ENCODE results near the gene ASPRV1. TPM values are rescaled to one million over a fixed set of nuclear protein-coding genes. Genes with fewer than 3 reads are reported as not detected.
A peak's percentile ranks its signal among the peaks of the same experiment; 100 is the strongest.

The ASPRV1 gene
- total RNA-seq, 2 donors from 2014 or later = 0.84 to 0.91 TPM

- Histone ChIP-seq H3K27ac (ENCODE audit: low read depth, low read length) (no peak overlapping the region), H3K27me3 (ENCODE audit: control insufficient read depth, insufficient read depth, low read length, poor library complexity, severe bottlenecking) (no peaks in the 10 kb centered on the region), H3K4me1 (ENCODE audit: control insufficient read depth, insufficient read depth, low read length) (no peaks in the 10 kb centered on the region), H3K4me3 (ENCODE audit: low read length) (no peak overlapping the region), H3K9me3 (ENCODE audit: control insufficient read depth, low read length) (no peaks in the 10 kb centered on the region), H3K36me3 (ENCODE audit: control insufficient read depth, insufficient read depth, low read length) (no peaks in the 10 kb centered on the region), H3K9ac (ENCODE audit: extremely low read depth, low read length, poor library complexity, severe bottlenecking) (no peak overlapping the region)
- 93 to 94% methylated on average over 12 to 16 of the region's 16 CpGs for WGBS, 2 experiments (ENCODE audit: insufficient coverage in 1 of 2, insufficient read length in 1 of 2)
- no peak overlapping the region for H3K27ac Mint-ChIP-seq
- no peaks in the 10 kb centered on the region for H3K36me3 Mint-ChIP-seq (ENCODE audit: low read depth)
- no peak overlapping the region for H3K4me3 Mint-ChIP-seq
- peaks cover 4% of the 10 kb centered on the region for H3K9me3 Mint-ChIP-seq
- peak; percentile 55 for DNase-seq
- peaks cover 2% of the 10 kb centered on the region for H3K27me3 Mint-ChIP-seq (ENCODE audit: insufficient read depth)
- TF ChIP-seq, protein P1, sequence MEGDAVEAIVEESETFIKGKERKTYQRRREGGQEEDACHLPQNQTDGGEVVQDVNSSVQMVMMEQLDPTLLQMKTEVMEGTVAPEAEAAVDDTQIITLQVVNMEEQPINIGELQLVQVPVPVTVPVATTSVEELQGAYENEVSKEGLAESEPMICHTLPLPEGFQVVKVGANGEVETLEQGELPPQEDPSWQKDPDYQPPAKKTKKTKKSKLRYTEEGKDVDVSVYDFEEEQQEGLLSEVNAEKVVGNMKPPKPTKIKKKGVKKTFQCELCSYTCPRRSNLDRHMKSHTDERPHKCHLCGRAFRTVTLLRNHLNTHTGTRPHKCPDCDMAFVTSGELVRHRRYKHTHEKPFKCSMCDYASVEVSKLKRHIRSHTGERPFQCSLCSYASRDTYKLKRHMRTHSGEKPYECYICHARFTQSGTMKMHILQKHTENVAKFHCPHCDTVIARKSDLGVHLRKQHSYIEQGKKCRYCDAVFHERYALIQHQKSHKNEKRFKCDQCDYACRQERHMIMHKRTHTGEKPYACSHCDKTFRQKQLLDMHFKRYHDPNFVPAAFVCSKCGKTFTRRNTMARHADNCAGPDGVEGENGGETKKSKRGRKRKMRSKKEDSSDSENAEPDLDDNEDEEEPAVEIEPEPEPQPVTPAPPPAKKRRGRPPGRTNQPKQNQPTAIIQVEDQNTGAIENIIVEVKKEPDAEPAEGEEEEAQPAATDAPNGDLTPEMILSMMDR (conservative IDR thresholded peaks at IDR 0.05) = no peak
- H3K4me1 Mint-ChIP-seq = no peaks in the 10 kb centered on the region
These were observed 7.9 kb upstream of the ASPRV1 start for GRCh38 chr2:69969126-69969983.

GRCh38 chr2:69968609-69969008 lies 7.2 kb upstream of the ASPRV1 start:
- no peaks in the 10 kb centered on the region for H3K4me1 ChIP-seq (ENCODE audit: control insufficient read depth, insufficient read depth, low read length)
- Mint-ChIP-seq H3K9me3 (peaks cover 4% of the 10 kb centered on the region), H3K4me1 (no peaks in the 10 kb centered on the region), H3K36me3 (ENCODE audit: low read depth) (no peaks in the 10 kb centered on the region), H3K4me3 (no peak overlapping the region), H3K27me3 (ENCODE audit: insufficient read depth) (peaks cover 2% of the 10 kb centered on the region), H3K27ac (no peak overlapping the region)
- 91 to 96% methylated on average over 10 of the region's 10 CpGs for WGBS, 2 experiments (ENCODE audit: insufficient coverage in 1 of 2, insufficient read length in 1 of 2)
- TF ChIP-seq, protein P1 (conservative IDR thresholded peaks at IDR 0.05) = no peak
- no peaks in the 10 kb centered on the region for H3K9me3 ChIP-seq (ENCODE audit: control insufficient read depth, low read length)
- H3K27me3 ChIP-seq (ENCODE audit: control insufficient read depth, insufficient read depth, low read length, poor library complexity, severe bottlenecking) = no peaks in the 10 kb centered on the region
- no peak for DNase-seq
- H3K27ac ChIP-seq (ENCODE audit: low read depth, low read length) = no peak overlapping the region
- no peak overlapping the region for H3K9ac ChIP-seq (ENCODE audit: extremely low read depth, low read length, poor library complexity, severe bottlenecking)
- no peak overlapping the region for H3K4me3 ChIP-seq (ENCODE audit: low read length)
- no peaks in the 10 kb centered on the region for H3K36me3 ChIP-seq (ENCODE audit: control insufficient read depth, insufficient read depth, low read length)

- no peak for DNase-seq
- WGBS, 2 experiments (ENCODE audit: insufficient coverage in 1 of 2, insufficient read length in 1 of 2) = 82% methylated on average over 2 of the region's 2 CpGs; no CpG with 5 or more reads in 1 of the 2 experiments
- Mint-ChIP-seq H3K36me3 (ENCODE audit: low read depth) (no peaks in the 10 kb centered on the region), H3K9me3 (peaks cover 4% of the 10 kb centered on the region), H3K27me3 (ENCODE audit: insufficient read depth) (no peaks in the 10 kb centered on the region), H3K27ac (no peak overlapping the region), H3K4me3 (no peak overlapping the region), H3K4me1 (no peaks in the 10 kb centered on the region)
- H3K9ac ChIP-seq (ENCODE audit: extremely low read depth, low read length, poor library complexity, severe bottlenecking) = no peak overlapping the region
- H3K4me3 ChIP-seq (ENCODE audit: low read length) = no peak overlapping the region
- no peak overlapping the region for H3K27ac ChIP-seq (ENCODE audit: low read depth, low read length)
- no peaks in the 10 kb centered on the region for H3K4me1 ChIP-seq (ENCODE audit: control insufficient read depth, insufficient read depth, low read length)
- H3K27me3 ChIP-seq (ENCODE audit: control insufficient read depth, insufficient read depth, low read length, poor library complexity, severe bottlenecking) = no peaks in the 10 kb centered on the region
- TF ChIP-seq, protein P1 (conservative IDR thresholded peaks at IDR 0.05) = no peak
- no peaks in the 10 kb centered on the region for H3K9me3 ChIP-seq (ENCODE audit: control insufficient read depth, low read length)
- no peaks in the 10 kb centered on the region for H3K36me3 ChIP-seq (ENCODE audit: control insufficient read depth, insufficient read depth, low read length)
These were observed 5.1 kb upstream of the ASPRV1 start for GRCh38 chr2:69966496-69966895.

All from endodermal cell (in vitro differentiated cells).